ENCODE data around the gene SPINT3.

Gene SPINT3, protein sequence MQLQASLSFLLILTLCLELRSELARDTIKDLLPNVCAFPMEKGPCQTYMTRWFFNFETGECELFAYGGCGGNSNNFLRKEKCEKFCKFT

DNA sequence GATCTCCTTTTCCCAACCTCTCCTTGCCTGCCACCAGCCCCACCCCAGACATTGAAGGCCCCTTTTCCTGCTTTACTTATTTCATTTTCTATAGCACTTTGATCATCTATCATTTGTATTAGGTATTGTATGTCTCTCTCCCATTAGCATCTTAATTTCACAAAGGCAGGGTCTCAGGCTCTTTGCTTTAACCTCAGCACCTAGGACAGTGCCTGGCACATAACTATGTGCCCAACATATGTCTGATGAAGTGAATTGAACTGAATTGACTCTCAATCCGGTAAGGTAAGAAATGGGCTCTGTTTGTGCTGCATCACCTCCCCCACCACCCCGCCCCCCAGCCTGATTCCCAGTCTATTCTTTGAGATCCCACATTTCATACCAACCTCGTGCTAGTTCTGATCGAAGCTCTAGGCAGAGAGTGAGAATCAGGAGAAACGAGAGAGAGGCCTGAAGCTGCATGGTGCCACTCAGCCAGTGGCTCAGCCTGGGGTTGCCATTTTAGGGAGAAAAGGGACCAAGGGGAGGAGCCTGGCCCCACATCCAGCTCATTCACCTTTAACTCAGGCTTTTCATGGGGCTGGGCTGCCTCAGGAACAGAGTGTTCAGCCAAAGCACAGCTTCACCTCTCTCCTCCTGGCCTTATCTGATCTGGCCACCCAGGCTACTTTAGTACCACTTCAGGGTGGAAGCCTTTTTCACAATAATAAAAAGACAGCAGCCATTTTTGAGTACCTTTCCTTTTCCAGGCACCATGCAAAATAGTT, at the start of gene SPINT3:
Gene SPINT3, minus strand, starts transcription at position 476 of the 767 bp plus-strand sequence. Its CDS starts 14 bp downstream, at position 462.
- Histone ChIP-seq H3K36me3 (ENCODE audit: insufficient read depth) (no peaks in the 10 kb centered on the region), H3K9ac (no peak within 1 kb of the TSS), H3K4me2 (no peak within 1 kb of the TSS), H4K20me1 (ENCODE audit: insufficient read depth) (no peaks in the 10 kb centered on the region), H3K27ac (no peak within 1 kb of the TSS), H3K27me3 (ENCODE audit: insufficient read depth, low read depth) (no peaks in the 10 kb centered on the region), H2AFZ (ENCODE audit: low read depth) (no peak within 1 kb of the TSS), H3K4me1 (ENCODE audit: low read depth, poor library complexity, severe bottlenecking) (no peaks in the 10 kb centered on the region), H3K4me3 (IDR thresholded peaks at IDR 0.05; ENCODE audit: insufficient read depth, low read depth, low read length) (no peak within 1 kb of the TSS), H3K79me2 (ENCODE audit: insufficient read depth, low read depth) (no peaks in the 10 kb centered on the region)
- TF ChIP-seq CTCF (conservative IDR thresholded peaks at IDR 0.05; ENCODE audit: low read depth, low read length) = no peak

DNA sequence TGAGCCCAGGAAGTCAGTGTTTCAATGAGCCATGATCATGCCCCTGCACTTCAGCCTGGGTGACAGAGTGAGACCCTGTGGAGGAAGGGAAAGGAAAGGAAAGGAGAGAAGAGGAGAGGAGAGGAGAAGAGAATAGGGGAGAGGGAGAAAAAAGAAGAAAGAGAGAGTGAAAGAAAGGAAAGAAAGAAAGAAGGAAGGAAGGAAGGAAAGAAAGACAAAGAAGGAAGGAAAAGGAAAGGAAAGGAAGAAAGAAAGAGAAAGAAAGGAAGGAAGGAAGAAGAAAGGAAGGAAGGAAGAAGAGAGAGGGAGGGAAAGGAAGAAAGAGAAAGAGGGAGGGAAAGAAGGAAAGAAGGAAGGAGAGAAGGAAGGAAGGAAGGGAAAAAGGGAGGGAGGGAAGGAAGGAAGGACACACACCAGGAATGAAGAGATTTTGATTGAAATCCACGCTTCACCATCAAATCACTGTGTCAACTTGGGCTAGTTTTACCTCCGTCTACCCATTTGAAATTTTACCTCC, 49.4 kb upstream of the SPINT3 start:
- Histone ChIP-seq H3K9ac (no peak overlapping the region), H3K27me3 (ENCODE audit: insufficient read depth, low read depth) (no peaks in the 10 kb centered on the region), H2AFZ (ENCODE audit: low read depth) (no peak overlapping the region), H4K20me1 (ENCODE audit: insufficient read depth) (no peaks in the 10 kb centered on the region), H3K4me3 (IDR thresholded peaks at IDR 0.05; ENCODE audit: insufficient read depth, low read depth, low read length) (no peak overlapping the region), H3K4me1 (ENCODE audit: low read depth, poor library complexity, severe bottlenecking) (no peaks in the 10 kb centered on the region), H3K4me2 (no peak overlapping the region), H3K36me3 (ENCODE audit: insufficient read depth) (no peaks in the 10 kb centered on the region), H3K27ac (no peak overlapping the region), H3K79me2 (ENCODE audit: insufficient read depth, low read depth) (no peaks in the 10 kb centered on the region)
- no peak for TF ChIP-seq CTCF (conservative IDR thresholded peaks at IDR 0.05; ENCODE audit: low read depth, low read length)

- Histone ChIP-seq H3K4me2 (no peak overlapping the region), H3K9ac (no peak overlapping the region), H4K20me1 (ENCODE audit: insufficient read depth) (no peaks in the 10 kb centered on the region), H3K4me1 (ENCODE audit: low read depth, poor library complexity, severe bottlenecking) (no peaks in the 10 kb centered on the region), H3K79me2 (ENCODE audit: insufficient read depth, low read depth) (no peaks in the 10 kb centered on the region), H3K27me3 (ENCODE audit: insufficient read depth, low read depth) (no peaks in the 10 kb centered on the region; the same call in 1 of the 2 replicates), H3K36me3 (ENCODE audit: insufficient read depth) (no peaks in the 10 kb centered on the region), H3K27ac (no peak overlapping the region), H3K4me3 (IDR thresholded peaks at IDR 0.05; ENCODE audit: insufficient read depth, low read depth, low read length) (no peak overlapping the region), H2AFZ (ENCODE audit: low read depth) (no peak overlapping the region)
- no peak for TF ChIP-seq CTCF (conservative IDR thresholded peaks at IDR 0.05; ENCODE audit: low read depth, low read length)
These were observed 39.8 kb upstream of the SPINT3 start for GRCh38 chr20:45555198-45555597.

GRCh38 chr20:45552456-45552855, 37.0 kb upstream of the SPINT3 start:
- Histone ChIP-seq H3K9ac (no peak overlapping the region), H3K79me2 (ENCODE audit: insufficient read depth, low read depth) (no peaks in the 10 kb centered on the region), H3K36me3 (ENCODE audit: insufficient read depth) (no peaks in the 10 kb centered on the region), H3K27ac (no peak overlapping the region), H4K20me1 (ENCODE audit: insufficient read depth) (no peaks in the 10 kb centered on the region), H3K4me3 (IDR thresholded peaks at IDR 0.05; ENCODE audit: insufficient read depth, low read depth, low read length) (no peak overlapping the region), H3K4me2 (no peak overlapping the region), H3K27me3 (ENCODE audit: insufficient read depth, low read depth) (no peaks in the 10 kb centered on the region; the same call in 1 of the 2 replicates), H2AFZ (ENCODE audit: low read depth) (no peak overlapping the region), H3K4me1 (ENCODE audit: low read depth, poor library complexity, severe bottlenecking) (no peaks in the 10 kb centered on the region)
- no peak for TF ChIP-seq CTCF (conservative IDR thresholded peaks at IDR 0.05; ENCODE audit: low read depth, low read length)
